Left ventricle myocardium superior (tissue), 1 donor: ENCODE data around the gene CPED1. TPM values are rescaled to one million over a fixed set of nuclear protein-coding genes. Genes with fewer than 3 reads are reported as not detected.
A peak's percentile ranks its signal among the peaks of the same experiment; 100 is the strongest.
"Not testable (repeated sequence)": the region's sequence is repeated elsewhere in the genome, so short reads cannot be mapped to it uniquely, and the experiment has no call there.

Experiments
- ATAC-seq: fragments of 200-7000 bp; cut with Tn5 transposase; one replicate; pipeline ENCODE4 v1.9.1; 2020; ENCODE audit warnings: mild to moderate bottlenecking, moderate library complexity
- DNase-seq: peaks from one replicate; pipeline ENCODE4 v3.0.0-alpha.2; 2020
- intact Hi-C: fragments of 100-400 bp; cut with micrococcal nuclease; formaldehyde crosslinking; loops from one replicate; pipeline ENCODE4 v1.11.0; 2022
- total RNA-seq: library from RNA; stranded (reverse); fragmentation: NEBNext Ultra II Directional; extraction: Animal tissue kit (Norgen Biotek cat#: 25700); gene quantifications from one replicate; pipeline ENCODE4 v1.2.1, GENCODE V29; 2021
- donor health status: DM: no; HTN: yes; CAD: no; lungs with severe emphysema.

CPED1 gene
- total RNA-seq, 1 donor from 2014 or later: 32.8 TPM

DNA sequence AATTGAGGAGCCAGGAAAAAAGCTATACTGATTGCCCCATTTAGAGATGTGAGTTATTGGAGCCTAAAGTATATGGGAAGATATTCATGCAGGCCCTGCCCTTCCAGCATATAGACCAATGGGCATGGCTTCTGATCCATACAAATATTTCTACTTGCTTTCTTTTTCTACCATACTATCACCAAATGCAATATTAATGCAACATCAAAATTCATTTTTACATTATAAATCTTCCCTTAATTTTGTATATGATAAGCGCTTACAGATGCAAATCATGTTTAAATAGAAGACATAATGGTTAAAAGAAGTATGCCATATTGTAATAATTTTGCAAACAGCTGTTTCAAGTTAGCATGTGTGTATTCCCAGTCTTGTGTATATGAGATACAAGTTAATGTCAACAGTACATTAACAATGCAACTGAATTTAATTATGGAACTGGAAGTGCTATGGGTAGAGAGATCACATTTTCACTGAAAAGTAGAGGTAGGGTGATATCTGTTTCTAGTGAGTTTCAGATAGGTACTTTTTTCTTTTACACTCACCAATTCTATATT lies 315.7 kb downstream of the CPED1 start:
- intact Hi-C loops: no loop called here
- no peak for ATAC-seq
- no peak for DNase-seq

DNA sequence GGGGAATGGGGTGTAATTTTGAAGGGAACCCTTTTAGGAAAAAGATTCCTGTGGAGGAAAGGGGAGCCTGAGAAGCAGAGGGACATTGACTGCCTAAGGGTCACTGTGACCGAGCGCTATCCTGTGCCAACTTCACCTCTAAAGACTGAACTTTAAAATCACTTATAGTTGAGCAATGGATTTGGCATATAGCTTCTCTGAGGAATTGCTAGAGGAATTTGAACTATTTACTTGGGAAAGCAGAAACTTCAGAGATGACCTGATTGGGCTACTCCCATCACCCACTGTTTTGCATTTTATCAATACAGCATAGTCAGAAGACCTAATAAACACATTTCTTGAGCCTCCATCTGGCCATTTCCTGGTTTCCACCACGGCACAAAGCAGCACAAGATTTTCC lies 316.6 kb downstream of the CPED1 start:
- ATAC-seq: no peak

DNA sequence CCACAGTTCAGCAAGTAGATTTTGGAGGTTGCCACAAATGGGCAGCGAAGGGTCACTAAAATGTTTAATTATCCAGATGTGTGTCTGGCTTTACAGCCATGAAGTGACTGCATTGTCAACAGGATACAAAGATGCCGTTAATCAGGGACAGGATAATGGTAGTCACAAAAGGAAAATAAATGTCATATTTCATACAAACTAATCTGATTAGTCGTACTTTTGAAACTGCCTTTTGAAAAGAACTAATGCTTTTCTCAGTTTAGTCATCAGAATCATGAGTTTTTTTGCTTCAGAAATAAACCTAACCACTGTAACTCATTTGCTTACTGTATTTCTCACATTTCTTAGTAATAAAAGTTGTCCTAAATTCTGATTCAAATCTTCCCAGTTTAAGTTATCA lies 318.1 kb downstream of the CPED1 start:
- no peak for DNase-seq
- intact Hi-C loops: no loop called here
- no peak for ATAC-seq

More for the DNA sequence above, 316.6 kb downstream of the CPED1 start:
- intact Hi-C loops: no loop called here
- DNase-seq: no peak

DNA sequence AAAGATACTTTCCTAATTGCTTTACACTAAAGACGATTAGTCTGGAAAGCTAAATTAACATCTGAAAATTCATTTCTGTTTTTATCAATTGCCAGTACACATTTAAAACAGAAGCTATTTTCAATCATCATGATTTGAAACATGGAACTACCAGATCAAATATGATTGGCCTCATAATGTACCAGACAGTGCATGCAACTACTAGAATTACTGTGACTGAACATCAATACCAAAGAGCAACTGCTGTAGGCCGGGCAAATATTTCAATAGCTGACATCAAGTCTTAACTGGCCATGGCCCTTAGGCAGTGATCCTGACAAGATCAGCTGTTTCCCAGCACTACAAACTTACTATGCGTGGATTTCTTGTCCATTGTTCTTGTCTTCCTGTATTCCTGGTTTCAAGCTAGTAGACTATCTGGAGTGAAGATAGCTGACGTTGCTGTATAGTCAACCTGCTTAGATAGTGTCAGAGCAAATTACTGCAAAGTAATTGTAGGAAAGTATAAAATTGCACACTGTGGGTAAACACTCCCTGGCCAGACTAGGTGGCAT lies 318.6 kb downstream of the CPED1 start:
- ATAC-seq: no peak
- intact Hi-C loops: no loop called here

DNA sequence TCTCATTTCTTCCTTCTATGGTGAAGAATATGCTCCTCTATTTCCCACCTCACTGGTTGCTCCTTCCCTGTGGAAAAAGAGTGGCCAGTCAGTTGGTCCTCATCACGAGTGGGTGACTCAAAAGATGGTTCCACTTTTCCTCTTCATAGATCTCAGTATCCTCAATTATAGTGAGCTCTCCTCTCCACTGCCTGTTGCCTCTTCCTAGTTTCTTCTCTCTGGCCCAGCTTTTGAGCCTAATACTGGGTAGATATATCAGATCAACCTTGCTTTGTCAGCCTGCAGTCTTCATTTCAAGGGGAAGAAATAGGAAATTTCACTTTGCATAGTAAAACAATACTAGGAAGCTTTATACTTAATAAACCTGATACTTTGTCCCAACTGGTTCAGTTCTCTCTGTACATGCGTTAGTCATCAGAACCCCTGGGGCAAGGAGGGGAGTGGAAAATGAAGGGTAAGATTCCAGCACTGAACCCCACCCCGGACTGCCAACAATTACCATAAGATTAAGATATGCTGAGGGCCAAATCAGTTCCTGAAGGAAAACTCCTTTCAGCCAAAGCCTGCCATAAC lies 324.8 kb downstream of the CPED1 start:
- no peak for DNase-seq
- no peak for ATAC-seq
- intact Hi-C loops: no loop called here

More for the DNA sequence above, 318.6 kb downstream of the CPED1 start:
- DNase-seq: no peak

DNA sequence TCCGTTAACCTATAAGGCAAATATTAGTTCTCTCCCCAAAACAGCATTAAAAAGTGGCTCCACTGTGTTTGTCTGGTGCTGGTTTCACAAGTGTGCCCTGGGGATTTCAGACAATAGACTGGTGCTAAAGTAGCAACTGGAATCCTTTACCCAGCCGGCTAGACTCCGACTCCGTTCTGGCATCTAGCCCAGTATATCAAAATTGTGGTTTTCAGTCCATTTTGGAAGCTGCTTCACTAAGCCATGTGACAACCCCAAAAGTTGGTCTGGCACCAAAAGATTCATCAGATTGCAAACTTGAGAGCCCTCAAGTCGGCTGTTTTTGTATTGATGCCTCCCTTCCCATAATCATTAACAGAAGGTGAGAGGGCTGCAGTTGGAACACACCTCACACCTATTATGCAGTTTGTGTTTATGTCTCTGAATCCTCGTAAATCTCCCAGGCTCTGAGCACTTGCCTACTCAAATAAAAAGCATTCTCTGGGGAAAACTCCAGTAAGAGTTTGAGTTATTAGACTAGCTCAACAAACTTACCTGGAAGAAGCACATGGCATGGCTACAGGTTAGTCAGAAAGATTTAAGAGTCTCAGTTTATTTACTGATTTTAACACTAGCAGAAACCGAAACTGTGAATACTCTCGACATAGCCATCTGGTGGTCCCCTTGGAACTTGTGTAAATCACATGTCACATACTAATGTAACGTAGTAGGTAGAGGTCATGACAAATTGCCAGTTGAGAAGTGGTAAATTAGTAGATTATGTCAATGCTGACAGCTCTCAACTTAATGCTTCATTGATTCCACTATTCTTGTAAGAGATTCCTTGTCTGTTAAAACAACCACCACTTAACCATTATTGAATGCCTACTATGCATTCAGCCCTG lies 325.5 kb downstream of the CPED1 start:
- DNase-seq (no peak), ATAC-seq (no peak)
- intact Hi-C loops: no loop called here

DNA sequence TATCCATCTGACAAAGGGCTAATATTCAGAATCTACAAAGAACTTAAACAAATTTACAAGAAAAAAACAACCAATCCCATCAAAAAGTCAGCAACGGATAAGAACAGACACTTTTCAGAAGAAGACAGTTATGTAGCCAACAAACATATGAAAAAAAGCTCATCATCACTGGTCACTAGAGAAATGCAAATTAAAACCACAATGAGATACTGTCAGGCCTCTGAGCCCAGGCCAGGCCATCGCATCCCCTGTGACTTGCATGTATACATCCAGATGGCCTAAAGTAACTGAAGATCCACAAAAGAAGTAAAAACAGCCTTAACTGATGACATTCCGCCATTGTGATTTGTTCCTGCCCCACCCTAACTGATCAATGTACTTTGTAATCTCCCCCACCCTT lies 326.7 kb downstream of the CPED1 start:
- DNase-seq, intact Hi-C loops, ATAC-seq: not testable (repeated sequence)

DNA sequence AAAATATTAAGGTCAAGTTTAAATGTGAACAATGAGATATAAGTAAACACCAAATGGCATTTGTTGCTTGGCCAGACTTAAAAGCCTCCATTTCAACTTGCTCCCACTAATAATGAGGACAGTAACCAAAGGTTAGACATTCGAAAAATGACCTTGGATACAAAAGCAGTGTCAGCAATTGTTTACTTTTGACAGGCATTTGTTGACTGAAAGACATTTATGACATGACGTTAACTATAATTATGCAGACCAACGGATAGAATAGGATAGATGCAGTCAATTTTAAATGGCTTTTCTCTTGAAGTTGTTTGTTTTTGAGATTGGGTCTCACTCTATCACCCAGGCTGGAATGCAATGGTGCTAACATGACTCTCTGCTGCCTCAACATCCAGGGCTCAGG lies 333.9 kb downstream of the CPED1 start:
- DNase-seq (no peak), ATAC-seq (no peak)
- intact Hi-C loops: no loop called here

DNA sequence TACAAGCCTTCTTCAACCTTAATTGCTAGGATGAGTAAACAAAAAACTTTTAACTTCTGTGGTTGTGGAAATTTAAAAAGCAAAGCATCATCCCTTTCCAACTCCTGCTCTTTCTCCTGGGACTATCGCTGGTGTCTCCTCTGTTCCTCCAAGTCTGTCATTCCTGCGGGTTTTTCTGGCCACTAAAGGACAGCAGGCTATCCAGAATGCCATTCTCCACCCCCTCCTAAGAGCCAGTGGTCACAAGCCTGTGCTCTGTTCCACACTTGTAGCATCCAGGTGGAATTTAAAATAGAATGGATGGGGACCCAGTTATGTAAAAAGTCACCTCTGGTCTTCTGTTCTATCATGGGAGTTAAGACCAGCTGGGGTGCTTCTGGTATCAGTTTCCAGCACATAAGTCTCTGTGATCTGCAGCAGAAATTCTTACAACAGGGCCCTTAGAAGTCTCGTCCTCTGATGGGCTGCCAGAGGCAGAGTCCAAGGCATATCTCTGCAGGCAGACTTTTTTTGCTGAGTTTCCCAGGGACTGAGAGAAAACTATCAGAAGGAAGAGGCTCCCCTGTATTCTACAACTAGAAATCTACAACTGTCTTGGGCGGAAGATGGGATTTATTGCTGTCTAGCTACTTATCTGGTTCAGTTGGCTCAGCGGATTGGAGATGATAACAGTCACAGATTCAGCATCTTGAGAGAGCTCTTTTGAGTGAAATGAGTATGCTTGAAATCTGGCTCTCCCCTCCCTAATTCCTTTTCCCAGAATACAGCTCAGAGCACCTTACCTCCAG lies 335.2 kb downstream of the CPED1 start:
- no peak for ATAC-seq
- no peak for DNase-seq
- intact Hi-C loops: no loop called here

DNA sequence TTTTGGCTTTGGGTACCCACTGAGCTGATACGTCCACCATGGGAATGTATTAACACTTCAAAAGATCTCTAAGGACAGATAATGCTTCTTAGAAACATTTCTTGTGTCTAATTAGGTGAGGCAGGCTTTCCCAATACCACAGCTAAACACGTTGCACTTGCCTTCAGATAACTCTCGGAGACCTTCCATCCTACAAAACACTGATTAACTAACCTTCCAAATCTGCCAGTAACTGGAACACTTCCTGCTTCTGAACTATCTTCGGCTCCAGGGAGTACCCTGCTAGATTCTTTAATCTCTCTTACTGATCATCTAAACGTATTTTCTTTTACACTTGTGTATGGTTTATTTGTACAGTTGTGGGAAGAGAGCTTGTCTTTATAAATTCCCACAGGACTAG lies 339.2 kb downstream of the CPED1 start:
- ATAC-seq (no peak), DNase-seq (no peak)
- intact Hi-C loops: no loop called here

DNA sequence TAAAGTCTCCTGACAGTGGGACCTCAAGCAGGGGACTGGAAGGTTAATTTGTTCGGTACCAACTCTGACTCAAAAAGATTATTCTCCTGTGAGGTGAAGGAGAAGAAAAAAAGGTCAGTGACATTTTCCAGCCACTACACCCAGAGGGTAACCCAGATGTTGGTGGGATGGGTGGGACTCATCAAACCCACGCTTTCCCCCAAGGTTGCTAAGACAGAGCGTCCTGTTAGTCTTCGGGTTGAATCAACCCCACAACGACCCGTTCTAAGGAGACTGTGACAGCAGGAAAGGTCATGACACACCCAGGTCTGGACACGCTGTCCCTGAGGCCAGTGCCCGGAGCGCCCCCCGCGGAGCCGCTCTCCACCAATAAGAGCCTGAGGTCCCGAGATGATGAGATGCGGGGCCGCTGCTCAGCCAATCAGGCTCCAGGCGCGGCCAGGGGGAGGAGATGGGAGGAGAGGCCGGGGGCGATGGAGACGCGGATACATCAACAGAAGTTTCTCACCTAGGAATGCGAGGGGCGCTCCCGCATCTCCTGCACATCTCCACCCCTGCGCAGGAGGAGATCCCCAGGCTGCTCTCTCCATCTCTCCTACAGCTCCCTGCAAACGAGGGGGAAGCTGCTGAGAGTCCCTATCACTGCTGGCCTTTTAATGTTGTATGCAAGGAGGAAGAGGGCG lies 340.1 kb downstream of the CPED1 start, which contains the start of gene WNT16:
WNT16 (plus strand) TSS at position 493 of the 683 bp plus-strand sequence. CDS start 293 bp downstream, outside the sequence.
- DNase-seq: peak; percentile 39
- peak; percentile 38 for ATAC-seq
- intact Hi-C loops: no loop called here

DNA sequence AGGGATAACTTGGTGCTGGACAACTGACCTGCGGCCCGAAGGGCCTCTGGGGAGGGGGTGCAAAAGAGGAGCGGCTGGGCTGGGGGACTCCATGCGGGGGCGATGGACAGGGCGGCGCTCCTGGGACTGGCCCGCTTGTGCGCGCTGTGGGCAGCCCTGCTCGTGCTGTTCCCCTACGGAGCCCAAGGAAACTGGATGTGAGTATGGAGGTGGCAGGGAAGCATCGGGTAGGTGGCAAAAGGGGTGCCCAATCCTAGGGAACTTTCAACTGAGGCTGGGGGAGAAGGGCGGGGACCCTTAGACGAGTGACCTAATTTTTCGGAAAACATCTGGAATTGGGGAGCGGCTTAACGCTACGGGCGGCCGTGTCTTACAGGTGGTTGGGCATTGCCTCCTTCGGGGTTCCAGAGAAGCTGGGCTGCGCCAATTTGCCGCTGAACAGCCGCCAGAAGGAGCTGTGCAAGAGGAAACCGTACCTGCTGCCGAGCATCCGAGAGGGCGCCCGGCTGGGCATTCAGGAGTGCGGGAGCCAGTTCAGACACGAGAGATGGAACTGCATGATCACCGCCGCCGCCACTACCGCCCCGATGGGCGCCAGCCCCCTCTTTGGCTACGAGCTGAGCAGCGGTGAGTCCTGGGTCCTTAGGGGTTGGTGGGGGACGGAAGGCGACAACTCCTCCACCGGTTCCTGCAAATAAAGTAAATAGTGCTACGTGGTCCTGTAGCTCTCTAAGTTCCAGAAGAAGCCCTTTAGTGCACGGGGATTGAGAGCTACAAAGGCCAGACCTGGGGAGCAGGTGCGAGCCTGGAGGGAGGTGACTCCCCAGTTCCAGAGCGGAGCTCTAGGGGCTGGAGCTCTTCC lies 340.9 kb downstream of the CPED1 start:
- intact Hi-C loops: no loop called here
- ATAC-seq (peak; percentile 19), DNase-seq (no peak)

DNA sequence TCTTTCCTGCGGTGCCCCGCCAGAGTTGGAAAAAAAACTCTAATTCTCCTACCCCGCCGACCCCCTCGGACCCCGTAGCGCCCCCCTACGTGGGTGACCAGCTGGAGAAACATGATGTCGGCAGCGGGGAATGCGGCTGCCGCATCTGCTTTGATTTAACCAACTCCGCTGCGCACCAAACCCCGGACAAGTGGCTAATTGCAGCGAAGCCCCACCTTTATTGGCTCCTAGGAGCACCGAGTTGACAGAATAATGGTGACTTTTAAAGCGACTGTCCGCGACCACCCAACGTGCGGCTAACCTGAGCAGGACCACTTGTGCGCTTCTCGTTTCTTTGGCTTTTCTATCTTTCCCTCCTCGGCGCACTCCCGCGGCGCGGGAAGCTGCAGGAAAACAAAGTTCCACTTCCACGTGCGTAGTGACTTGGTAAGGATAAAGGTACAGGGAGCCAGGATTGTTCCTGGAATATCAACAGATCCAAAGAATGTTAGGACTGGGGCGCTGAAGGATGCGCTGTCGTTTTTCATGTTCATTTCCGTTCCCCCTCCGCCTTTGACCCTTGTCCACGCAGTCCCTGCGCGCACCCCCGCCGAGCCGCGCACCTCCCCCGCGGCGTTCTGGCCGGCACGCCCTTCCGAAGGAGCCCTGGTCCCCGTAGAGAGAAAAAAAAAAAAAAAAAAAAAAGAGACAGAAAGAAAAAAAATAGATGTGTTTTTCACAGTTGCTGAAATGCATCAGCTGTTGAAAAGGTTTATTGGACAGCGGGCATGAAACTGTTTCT lies 341.7 kb downstream of the CPED1 start:
- ATAC-seq (no peak), DNase-seq (no peak)
- intact Hi-C loops: no loop called here

DNA sequence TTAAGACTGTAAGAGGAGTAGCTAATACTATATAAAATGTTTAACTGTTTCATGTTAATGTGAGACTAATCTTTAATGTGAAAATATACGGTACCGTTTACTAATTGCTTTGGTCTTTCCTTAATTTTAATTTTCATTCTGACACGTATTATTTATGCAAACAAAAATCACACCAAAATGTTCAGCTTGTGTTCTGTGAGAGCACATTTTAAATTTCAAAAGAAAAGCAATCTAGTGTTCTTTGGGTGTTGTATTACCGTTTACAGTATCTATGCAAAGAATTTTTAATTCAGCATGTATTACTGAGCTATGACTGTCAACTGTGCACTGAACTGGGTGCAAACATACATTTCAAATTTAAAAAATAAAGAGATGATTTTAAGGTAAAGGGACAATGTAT lies 342.5 kb downstream of the CPED1 start:
- intact Hi-C loops: no loop called here
- ATAC-seq: no peak

DNA sequence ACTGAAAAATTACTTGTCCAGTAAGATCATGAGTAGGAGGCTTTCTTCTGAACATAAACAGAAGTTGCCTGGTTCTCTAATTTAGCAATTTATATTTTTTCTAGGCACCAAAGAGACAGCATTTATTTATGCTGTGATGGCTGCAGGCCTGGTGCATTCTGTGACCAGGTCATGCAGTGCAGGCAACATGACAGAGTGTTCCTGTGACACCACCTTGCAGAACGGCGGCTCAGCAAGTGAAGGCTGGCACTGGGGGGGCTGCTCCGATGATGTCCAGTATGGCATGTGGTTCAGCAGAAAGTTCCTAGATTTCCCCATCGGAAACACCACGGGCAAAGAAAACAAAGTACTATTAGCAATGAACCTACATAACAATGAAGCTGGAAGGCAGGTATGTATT lies 343.1 kb downstream of the CPED1 start:
- intact Hi-C loops: no loop called here
- ATAC-seq (no peak), DNase-seq (no peak)

More for the DNA sequence above, 342.5 kb downstream of the CPED1 start:
- no peak for DNase-seq

DNA sequence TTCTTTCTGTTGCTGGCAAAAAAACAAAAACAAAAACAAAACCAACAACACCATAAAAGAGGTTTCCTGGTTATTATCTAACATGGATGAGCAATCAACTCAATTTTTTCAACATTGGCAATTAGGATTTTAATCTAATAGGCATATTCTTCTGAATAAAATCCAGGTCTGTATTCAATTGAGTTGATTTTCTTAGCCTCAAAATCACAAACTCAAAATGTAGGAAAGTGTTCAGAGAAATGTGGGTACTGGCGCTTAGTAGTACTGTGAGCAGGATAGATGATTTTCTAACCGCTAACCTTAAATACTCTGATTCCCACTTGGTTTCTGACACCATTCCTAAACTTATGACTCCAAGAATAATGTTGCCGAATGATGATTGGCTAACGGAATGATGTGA lies 345.9 kb downstream of the CPED1 start:
- intact Hi-C loops: no loop called here
- ATAC-seq: no peak
- no peak for DNase-seq
